ENCODE measurements around the gene MDM1.

MDM1 gene

GRCh38 chr12:68331869-68332727 is at the start of gene MDM1:
MDM1 (minus strand) TSS chr12:68332362; CDS start chr12:68332245, 117 bp downstream.
- DNase-seq, result no peak

- DNase-seq, result no peak
Observed at GRCh38 chr12:68381476-68382219, 49.5 kb upstream of the MDM1 start.

GRCh38 chr12:68378872-68379606 is 46.9 kb upstream of the MDM1 start:
- no peak for DNase-seq

- DNase-seq, result no peak
Observed at GRCh38 chr12:68377881-68378280, 45.7 kb upstream of the MDM1 start.

GRCh38 chr12:68376901-68377300 is 44.7 kb upstream of the MDM1 start:
- peak; percentile 20 for DNase-seq

GRCh38 chr12:68375756-68376695 is 43.9 kb upstream of the MDM1 start:
- DNase-seq, result no peak

- DNase-seq, result no peak
Observed at GRCh38 chr12:68374307-68374982, 42.3 kb upstream of the MDM1 start.

- no peak for DNase-seq
Observed at GRCh38 chr12:68370667-68371066, 38.5 kb upstream of the MDM1 start.

GRCh38 chr12:68370006-68370590 is 37.9 kb upstream of the MDM1 start:
- DNase-seq, result no peak

GRCh38 chr12:68368327-68368726 is 36.2 kb upstream of the MDM1 start:
- DNase-seq, result no peak

- DNase-seq, result no peak
Observed at GRCh38 chr12:68367903-68368302, 35.7 kb upstream of the MDM1 start.

- DNase-seq, result no peak
Observed at GRCh38 chr12:68367116-68367515, 35.0 kb upstream of the MDM1 start.

GRCh38 chr12:68364893-68365725 is 32.9 kb upstream of the MDM1 start:
- DNase-seq, result peak; percentile 70

GRCh38 chr12:68364328-68364727 is 32.2 kb upstream of the MDM1 start:
- no peak for DNase-seq

- DNase-seq, result no peak
Observed at GRCh38 chr12:68361953-68362352, 29.8 kb upstream of the MDM1 start.

GRCh38 chr12:68359674-68360073 is 27.5 kb upstream of the MDM1 start:
- no peak for DNase-seq

- no peak for DNase-seq
Observed at GRCh38 chr12:68358532-68359485, 26.6 kb upstream of the MDM1 start.

GRCh38 chr12:68356986-68357385 is 24.8 kb upstream of the MDM1 start:
- DNase-seq, result no peak

GRCh38 chr12:68356060-68356695 is 24.0 kb upstream of the MDM1 start:
- DNase-seq, result no peak
